OCI-M1 (cell line): ENCODE results near the gene PPA1.
"Not testable (repeated sequence)": the region's sequence is repeated elsewhere in the genome, so short reads cannot be mapped to it uniquely, and the experiment has no call there.

Experiments
- DNase-seq: peaks from one replicate; lab custom pipeline; 2025; lab: John Stamatoyannopoulos, UW

Gene PPA1

GRCh38 chr10:70212277-70212676 is 21.0 kb downstream of the PPA1 start:
- DNase-seq: no peak

GRCh38 chr10:70206762-70207161 is 26.5 kb downstream of the PPA1 start:
- no peak for DNase-seq

GRCh38 chr10:70201105-70201504 is 32.1 kb downstream of the PPA1 start:
- DNase-seq: no peak

- no peak for DNase-seq
These were observed 34.3 kb downstream of the PPA1 start for GRCh38 chr10:70198696-70199466.

GRCh38 chr10:70197235-70197945 is 35.8 kb downstream of the PPA1 start:
- peak; percentile 84 for DNase-seq

- DNase-seq: no peak
These were observed 39.8 kb downstream of the PPA1 start for GRCh38 chr10:70193391-70193844.

- no peak for DNase-seq
These were observed 40.8 kb downstream of the PPA1 start for GRCh38 chr10:70192326-70192968.

GRCh38 chr10:70191972-70192305 is 41.3 kb downstream of the PPA1 start:
- DNase-seq: peak; percentile 67

GRCh38 chr10:70191161-70191971 is 41.9 kb downstream of the PPA1 start:
- DNase-seq: peak; percentile 68

GRCh38 chr10:70190581-70190980 is 42.6 kb downstream of the PPA1 start:
- DNase-seq: no peak

- no peak for DNase-seq
These were observed 43.1 kb downstream of the PPA1 start for GRCh38 chr10:70190102-70190501.

GRCh38 chr10:70188768-70189167 is 44.5 kb downstream of the PPA1 start:
- DNase-seq: no peak

GRCh38 chr10:70186571-70186970 is 46.7 kb downstream of the PPA1 start:
- DNase-seq: no peak

GRCh38 chr10:70186090-70186489 is 47.1 kb downstream of the PPA1 start:
- no peak for DNase-seq

GRCh38 chr10:70183304-70183703 is 49.9 kb downstream of the PPA1 start:
- no peak for DNase-seq

GRCh38 chr10:70179209-70179608 is 54.0 kb downstream of the PPA1 start:
- not testable (repeated sequence) for DNase-seq

GRCh38 chr10:70178139-70178725 is 55.0 kb downstream of the PPA1 start:
- DNase-seq: no peak

- no peak for DNase-seq
These were observed 56.8 kb downstream of the PPA1 start for GRCh38 chr10:70176441-70176840.

- DNase-seq: no peak
These were observed 57.7 kb downstream of the PPA1 start for GRCh38 chr10:70175516-70175915.

GRCh38 chr10:70174058-70174741 is 59.0 kb downstream of the PPA1 start:
- no peak for DNase-seq
